ENCODE measurements around the gene PPP1R27. TPM values are rescaled to one million over a fixed set of nuclear protein-coding genes. Genes with fewer than 3 reads are reported as not detected.

The PPP1R27 gene
- total RNA-seq, 1 donor from 2014 or later, result 35.0 TPM

- Histone ChIP-seq H3K9ac (ENCODE audit: low read depth in 1 of 3, low read length in 3 of 3) (no peak overlapping the region), H3K4me3 (ENCODE audit: low read length in 3 of 3) (no peak overlapping the region), H3K27ac (ENCODE audit: low read depth, low read length) (no peak overlapping the region), H3K4me1 (ENCODE audit: control insufficient read depth in 3 of 3, insufficient read depth in 3 of 3, low read length in 3 of 3) (no peaks in the 10 kb centered on the region), H3K36me3 (ENCODE audit: control insufficient read depth in 3 of 3, insufficient read depth in 3 of 3, low read length in 3 of 3) (no peaks in the 10 kb centered on the region), H3K9me3 (ENCODE audit: control insufficient read depth in 3 of 3, low read length in 3 of 3) (no peaks in the 10 kb centered on the region), H3K27me3 (ENCODE audit: control insufficient read depth in 3 of 3, insufficient read depth in 3 of 3, low read length in 3 of 3) (peaks cover 24 to 27% (median 26%) of the 10 kb centered on the region in 3 donors)
Observed at GRCh38 chr17:81792675-81793615, 41.9 kb downstream of the PPP1R27 start.

Other genes starting within 250 kb of the PPP1R27 start
- gene NPLOC4, start 197.9 kb downstream of the PPP1R27 start, total RNA-seq, result 43.8 TPM
- gene TSPAN10, start 197.9 kb downstream of the PPP1R27 start, total RNA-seq, result 0.52 TPM
- 1.0 TPM for gene PDE6G, start 178.5 kb downstream of the PPP1R27 start, total RNA-seq
- 10.4 TPM for gene OXLD1, start 168.4 kb downstream of the PPP1R27 start, total RNA-seq
- 5.7 TPM for gene CCDC137, start 168.3 kb downstream of the PPP1R27 start, total RNA-seq
- gene ARL16, start 151.3 kb downstream of the PPP1R27 start, total RNA-seq, result 25.1 TPM
- gene HGS, start 151.0 kb downstream of the PPP1R27 start, total RNA-seq, result 27.7 TPM
- 4.7 TPM for gene MRPL12, start 131.7 kb downstream of the PPP1R27 start, total RNA-seq
- 6.8 TPM for gene SLC25A10, start 122.8 kb downstream of the PPP1R27 start, total RNA-seq
- not detected for gene GCGR, start 30.9 kb downstream of the PPP1R27 start, total RNA-seq
- gene MCRIP1, start 1.8 kb downstream of the PPP1R27 start, total RNA-seq, result 81.9 TPM
- 264 TPM for gene P4HB, start 25.5 kb upstream of the PPP1R27 start, total RNA-seq
- gene ARHGDIA, start 36.3 kb upstream of the PPP1R27 start, total RNA-seq, result 43.3 TPM
- 78.8 TPM for gene ALYREF, start 56.5 kb upstream of the PPP1R27 start, total RNA-seq
- gene ANAPC11, start 56.7 kb upstream of the PPP1R27 start, total RNA-seq, result 104 TPM
- gene NPB, start 67.2 kb upstream of the PPP1R27 start, total RNA-seq, result 1.0 TPM
- 10.4 TPM for gene PCYT2, start 76.3 kb upstream of the PPP1R27 start, total RNA-seq
- 3.7 TPM for gene SIRT7, start 83.1 kb upstream of the PPP1R27 start, total RNA-seq
- 8.9 TPM for gene MAFG, start 92.7 kb upstream of the PPP1R27 start, total RNA-seq
- 43.8 TPM for gene PYCR1, start 102.2 kb upstream of the PPP1R27 start, total RNA-seq
- 16.7 TPM for gene MYADML2, start 112.2 kb upstream of the PPP1R27 start, total RNA-seq
- 0.52 TPM for gene NOTUM, start 126.1 kb upstream of the PPP1R27 start, total RNA-seq
- 18.8 TPM for gene ASPSCR1, start 142.6 kb upstream of the PPP1R27 start, total RNA-seq
- gene CENPX, start 187.8 kb upstream of the PPP1R27 start, total RNA-seq, result 20.9 TPM
- 7.8 TPM for gene LRRC45, start 188.3 kb upstream of the PPP1R27 start, total RNA-seq
- gene RAC3, start 196.6 kb upstream of the PPP1R27 start, total RNA-seq, result 8.4 TPM
- 20.4 TPM for gene DCXR, start 202.6 kb upstream of the PPP1R27 start, total RNA-seq
- gene RFNG, start 216.8 kb upstream of the PPP1R27 start, total RNA-seq, result 16.7 TPM
- gene GPS1, start 216.8 kb upstream of the PPP1R27 start, total RNA-seq, result 64.7 TPM
- gene DUS1L, start 230.8 kb upstream of the PPP1R27 start, total RNA-seq, result 24.5 TPM

Data from skeletal muscle tissue (tissue), 4 donors.